GM19193 (cell line): ENCODE results near the gene OLFM1.

Source experiments
- POLR2A ChIP-seq: IDR thresholded peaks from 4 replicates; pipeline ENCODE4 v1.6.1; 2011; ENCODE audit not compliant: insufficient read depth, insufficient read length; ENCODE audit errors: extremely low read depth

The OLFM1 gene

DNA sequence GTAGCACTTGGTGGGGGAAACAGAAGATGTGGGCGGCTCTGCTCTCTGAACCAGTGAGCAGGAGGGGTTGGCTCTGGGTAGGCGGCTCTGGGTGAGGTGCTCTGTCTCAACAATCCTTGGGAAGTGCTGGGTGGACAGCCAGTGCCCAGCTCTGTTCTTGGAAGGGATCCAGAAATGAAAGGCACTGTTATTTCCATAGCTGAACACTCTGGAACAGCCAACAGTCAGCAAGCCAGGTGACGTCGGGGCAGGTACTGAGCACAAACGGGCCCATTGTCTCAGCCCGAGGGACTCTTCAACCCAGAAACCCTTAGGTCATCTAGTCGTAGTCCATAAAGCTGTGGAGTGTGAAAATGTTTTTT is 36.3 kb downstream of the OLFM1 start:
- no peak for TF ChIP-seq POLR2A

GRCh38 chr9:135126451-135127187 is 39.2 kb downstream of the OLFM1 start:
- TF ChIP-seq POLR2A, result no peak

DNA sequence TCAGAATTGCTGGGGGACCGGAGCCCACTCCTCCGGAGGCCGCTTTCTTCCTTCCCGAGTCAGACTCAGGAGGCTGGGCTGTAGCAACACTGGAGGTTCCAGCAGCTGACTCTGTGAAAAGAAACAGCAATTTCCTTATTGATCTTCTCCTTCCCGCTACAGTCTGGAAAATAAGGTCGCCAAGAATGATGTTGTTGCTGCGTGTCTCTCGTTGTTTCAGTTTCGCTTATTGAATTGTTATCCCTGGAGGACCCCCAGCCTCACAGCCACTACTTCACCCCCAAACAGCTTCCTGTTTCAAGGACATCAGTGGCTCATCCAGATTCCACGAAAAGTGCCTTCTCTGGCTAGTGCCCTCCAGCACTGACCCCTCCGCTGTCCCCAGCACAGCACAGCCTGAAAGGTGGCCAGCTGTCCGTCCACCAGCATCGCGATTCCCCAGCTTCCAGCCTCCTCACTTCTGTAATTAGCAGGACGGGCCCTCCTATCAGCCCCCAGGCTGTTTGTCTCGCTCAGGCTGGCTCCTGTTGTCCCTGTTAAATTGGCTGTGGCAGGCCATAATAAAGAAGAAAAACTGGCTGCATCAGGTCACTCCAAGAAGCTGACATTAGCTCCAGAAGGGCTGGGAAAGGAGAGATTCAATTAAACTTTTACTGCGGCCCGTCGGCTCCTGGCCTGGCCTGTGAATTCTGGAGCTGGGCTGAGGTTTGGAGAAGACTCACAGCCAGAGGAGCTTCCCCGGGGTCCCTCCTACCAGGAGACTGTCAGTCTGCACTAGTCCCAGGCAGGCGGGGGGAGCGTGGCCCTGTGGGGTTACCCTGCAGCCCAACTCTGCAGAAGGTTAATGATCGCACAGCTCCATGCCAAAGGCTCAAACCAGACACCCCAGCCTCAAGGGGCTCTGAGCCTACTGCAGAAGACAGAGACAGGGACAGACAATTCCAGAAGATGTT is 40.5 kb downstream of the OLFM1 start:
- TF ChIP-seq POLR2A, result no peak

GRCh38 chr9:135129137-135129695 is 41.7 kb downstream of the OLFM1 start:
- no peak for TF ChIP-seq POLR2A

- TF ChIP-seq POLR2A, result no peak
These were observed 42.9 kb downstream of the OLFM1 start for GRCh38 chr9:135130207-135130976.

DNA sequence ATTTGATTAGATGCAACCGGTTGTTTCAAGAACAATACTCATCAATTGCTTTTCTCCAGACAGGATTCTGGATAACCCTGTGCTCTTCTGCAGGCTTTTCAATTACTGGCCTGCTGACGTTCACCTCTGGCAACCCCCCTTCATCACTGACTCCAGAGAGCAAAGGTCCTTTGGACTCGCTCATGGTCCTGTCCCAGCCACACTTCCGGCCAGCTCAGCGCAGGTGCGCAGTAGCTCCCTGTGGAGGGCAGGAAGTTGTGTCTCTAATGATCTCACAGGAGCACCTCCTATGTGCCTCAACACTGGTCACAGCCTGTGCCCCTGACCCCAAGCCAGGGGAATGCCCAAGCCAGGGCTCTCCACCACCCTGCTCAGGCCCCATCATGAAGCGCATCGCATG is 44.0 kb downstream of the OLFM1 start:
- TF ChIP-seq POLR2A, result no peak

GRCh38 chr9:135132008-135132407 is 44.5 kb downstream of the OLFM1 start:
- no peak for TF ChIP-seq POLR2A

DNA sequence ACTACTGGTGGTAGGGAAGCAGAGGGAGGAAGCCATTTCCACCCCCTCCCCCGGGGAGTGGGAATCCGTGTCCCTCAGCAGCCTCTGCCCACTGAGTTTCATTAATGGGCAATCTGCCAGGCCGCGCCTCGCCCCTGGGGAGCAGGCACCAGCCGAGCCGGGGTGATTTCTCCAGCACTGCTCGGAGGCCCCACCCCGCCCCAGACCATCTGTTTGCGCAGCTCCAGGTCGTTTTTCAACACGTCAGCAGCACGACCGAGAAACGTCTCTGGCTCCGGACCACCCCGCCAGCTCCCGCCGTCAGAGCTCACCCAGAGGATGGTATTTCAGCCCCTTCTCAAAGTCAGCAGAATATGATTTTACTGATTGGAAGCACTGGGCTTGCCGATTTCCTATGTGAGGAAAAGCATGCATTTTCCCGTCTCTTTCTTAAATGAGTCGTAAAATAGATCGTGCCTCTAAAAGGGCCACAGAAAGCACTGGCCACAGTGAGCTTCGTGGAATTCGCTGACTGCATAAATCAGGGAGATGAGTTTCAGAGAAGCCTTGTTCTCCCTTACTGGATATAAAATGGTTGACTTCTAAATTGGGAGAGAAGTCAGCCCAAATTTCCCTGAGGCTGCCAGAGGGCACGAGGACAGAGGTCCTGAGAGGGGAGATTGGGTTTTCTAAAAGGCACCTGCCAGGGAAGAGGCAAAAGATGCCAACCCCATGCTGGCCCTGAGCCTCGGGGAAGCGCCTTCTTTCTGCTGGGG is 47.0 kb downstream of the OLFM1 start:
- no peak for TF ChIP-seq POLR2A

GRCh38 chr9:135135171-135135928 is 47.9 kb downstream of the OLFM1 start:
- no peak for TF ChIP-seq POLR2A

- TF ChIP-seq POLR2A, result no peak
These were observed 48.5 kb downstream of the OLFM1 start for GRCh38 chr9:135135929-135136315.

- TF ChIP-seq POLR2A, result no peak
These were observed 49.0 kb downstream of the OLFM1 start for GRCh38 chr9:135136481-135136880.

GRCh38 chr9:135136991-135137832 is 49.7 kb downstream of the OLFM1 start:
- TF ChIP-seq POLR2A, result no peak
